Activated CD8-positive, alpha-beta memory T cell treated with anti-CD3 and anti-CD28 coated beads, Interleukin-2, amount 50 U/mL, for 1 hour (primary cell): ENCODE data around the gene KRTAP20-1.

Source experiments
- DNase-seq: peaks from one replicate; pipeline ENCODE4 v3.0.0-alpha.2; 2020; ENCODE audit errors: extremely low read depth

Gene KRTAP20-1

GRCh38 chr21:30616125-30616524 lies at the start of gene KRTAP20-1:
KRTAP20-1 (plus strand) TSS chr21:30616425; CDS start chr21:30616455, 30 bp downstream.
- no peak for DNase-seq

GRCh38 chr21:30567617-30568016 lies 48.6 kb upstream of the KRTAP20-1 start:
- DNase-seq: no peak

GRCh38 chr21:30577766-30578165 lies 38.5 kb upstream of the KRTAP20-1 start:
- DNase-seq: no peak

GRCh38 chr21:30579346-30579745 lies 36.9 kb upstream of the KRTAP20-1 start:
- DNase-seq: no peak

- DNase-seq: no peak
Observed at GRCh38 chr21:30580132-30580531, 36.1 kb upstream of the KRTAP20-1 start.

GRCh38 chr21:30582870-30583269 lies 33.4 kb upstream of the KRTAP20-1 start:
- no peak for DNase-seq

- no peak for DNase-seq
Observed at GRCh38 chr21:30590297-30590696, 25.9 kb upstream of the KRTAP20-1 start, which contains the start of gene KRTAP22-2. KRTAP22-2 (minus strand) TSS chr21:30590397.

- DNase-seq: no peak
Observed at GRCh38 chr21:30592140-30592539, 24.1 kb upstream of the KRTAP20-1 start, which contains the start of gene KRTAP6-3. KRTAP6-3 (plus strand) TSS chr21:30592440; CDS start chr21:30592446, 6 bp downstream.

- no peak for DNase-seq
Observed at GRCh38 chr21:30598802-30599201, 17.4 kb upstream of the KRTAP20-1 start, which contains the start of gene KRTAP6-2. KRTAP6-2 (minus strand) TSS chr21:30598902; CDS start chr21:30598874, 28 bp downstream.

GRCh38 chr21:30600787-30601186 lies 15.4 kb upstream of the KRTAP20-1 start, which contains the start of gene KRTAP22-1:
KRTAP22-1 (plus strand) TSS chr21:30601087.
- DNase-seq: no peak

GRCh38 chr21:30605968-30606367 lies 10.3 kb upstream of the KRTAP20-1 start:
- no peak for DNase-seq

- DNase-seq: no peak
Observed at GRCh38 chr21:30612132-30612531, 4.1 kb upstream of the KRTAP20-1 start.

GRCh38 chr21:30613836-30614235 lies 2.4 kb upstream of the KRTAP20-1 start, which contains the start of gene KRTAP6-1:
KRTAP6-1 (minus strand) TSS chr21:30613930; CDS start chr21:30613904, 26 bp downstream.
- DNase-seq: no peak

GRCh38 chr21:30615199-30615598 lies 1.0 kb upstream of the KRTAP20-1 start:
- DNase-seq: no peak

GRCh38 chr21:30620080-30620479 lies 3.9 kb downstream of the KRTAP20-1 start:
- no peak for DNase-seq

- no peak for DNase-seq
Observed at GRCh38 chr21:30620522-30620921, 4.3 kb downstream of the KRTAP20-1 start, which contains the start of gene KRTAP20-4. KRTAP20-4 (plus strand) TSS chr21:30620627.

GRCh38 chr21:30623362-30623761 lies 7.1 kb downstream of the KRTAP20-1 start:
- DNase-seq: no peak

- no peak for DNase-seq
Observed at GRCh38 chr21:30625449-30626165, 9.4 kb downstream of the KRTAP20-1 start.

GRCh38 chr21:30628109-30628508 lies 11.9 kb downstream of the KRTAP20-1 start:
- no peak for DNase-seq

GRCh38 chr21:30629200-30629599 lies 13.0 kb downstream of the KRTAP20-1 start:
- no peak for DNase-seq

- no peak for DNase-seq
Observed at GRCh38 chr21:30634906-30635305, 18.7 kb downstream of the KRTAP20-1 start, which contains the start of gene KRTAP20-2. KRTAP20-2 (plus strand) TSS chr21:30635206; CDS start chr21:30635264, 58 bp downstream.

- no peak for DNase-seq
Observed at GRCh38 chr21:30638686-30639085, 22.5 kb downstream of the KRTAP20-1 start.

GRCh38 chr21:30642564-30642963 lies 26.3 kb downstream of the KRTAP20-1 start, which contains the start of gene KRTAP20-3:
KRTAP20-3 (plus strand) TSS chr21:30642864.
- no peak for DNase-seq
